A549 (cell line): ENCODE measurements around the gene APOA1. TPM values are rescaled to one million over a fixed set of nuclear protein-coding genes. Genes with fewer than 3 reads are reported as not detected.

Source experiments
- ATAC-seq, 2 experiments: fragments of 200-7000 bp in 1 of 2; fragments of >200 bp in 1 of 2; cut with Nextera tagmentation in 1 of 2; cut with Tn5 transposase in 1 of 2; 3 replicates each; pipeline versions ENCODE4 v1.8.0 to v1.9.1; 2018 to 2020; ENCODE audit warnings: mild to moderate bottlenecking in 1 of 2, moderate library complexity in 1 of 2
- CTCF ChIA-PET: fragments of 300-600 bp; sonication (Branson Sonifier 250); formaldehyde crosslinking; extraction: SDS; loops from one replicate; lab custom pipeline; 2021; ENCODE audit warnings: antibody characterized with exemption, inconsistent platforms; lab: Yijun Ruan, JAX
- POLR2A ChIA-PET: fragments of 350-600 bp; formaldehyde crosslinking; extraction: SDS; loops from one replicate; lab custom pipeline; 2021; ENCODE audit warnings: antibody characterized with exemption, inconsistent platforms; lab: Yijun Ruan, JAX
- DNase-seq, 2 experiments: peaks; one replicate each; pipeline versions ENCODE4 v3.0.0 to v3.0.0-alpha.2; 2011 to 2016; ENCODE audit warnings: low read depth in 1 of 2, low spot score in 1 of 2
- FAIRE-seq: peaks from 2 replicates; lab custom pipeline; 2011; peaks lifted over from hg19 to GRCh38; lab: Jason Lieb, UNC
- H3K27ac ChIP-seq, 2 experiments: fragments of >200 bp; sonication (Bioruptor Twin); formaldehyde crosslinking; 3 replicates each; pipeline ENCODE4 v1.5.1; 2016 to 2017
- H3K4me1 ChIP-seq: fragments of >200 bp; sonication (Bioruptor Twin); formaldehyde crosslinking; 3 replicates; pipeline ENCODE4 v1.6.1; 2016
- H3K4me2 ChIP-seq: fragments of >200 bp; sonication (Bioruptor Twin); formaldehyde crosslinking; 3 replicates; pipeline ENCODE4 v1.6.1; 2016
- H3K4me3 ChIP-seq: fragments of >200 bp; sonication (Bioruptor Twin); formaldehyde crosslinking; 3 replicates; pipeline ENCODE4 v1.5.1; 2016
- H3K9me3 ChIP-seq: fragments of >200 bp; sonication (Bioruptor Twin); formaldehyde crosslinking; 3 replicates; pipeline ENCODE4 v1.6.1; 2016
- ATOH8 ChIP-seq: fragments of 250-450 bp; sonication (Bioruptor Pico); IDR thresholded peaks from 2 replicates; pipeline ENCODE4 v1.5.0; 2020; ENCODE audit warnings: low read depth, mild to moderate bottlenecking, moderate library complexity
- EHMT2 ChIP-seq: fragments of 200-600 bp; sonication (generic); IDR thresholded peaks from 2 replicates; pipeline ENCODE4 v1.6.1; 2016; ENCODE audit warnings: antibody characterized with exemption, low read depth, mild to moderate bottlenecking, moderate library complexity
- ELK1 ChIP-seq: fragments of 150-350 bp; IDR thresholded peaks from 2 replicates; pipeline ENCODE4 v1.6.1; 2014; ENCODE audit warnings: low read depth, mild to moderate bottlenecking, low read length
- FOSB ChIP-seq: fragments of 250-450 bp; sonication (Bioruptor Pico); IDR thresholded peaks from 2 replicates; pipeline ENCODE4 v1.5.0; 2020; ENCODE audit warnings: mild to moderate bottlenecking, moderate library complexity
- FOSL2 ChIP-seq, 2 experiments: fragments of 450-650 bp in 1 of 2; fragments of >200 bp in 1 of 2; sonication (Bioruptor Twin) in 1 of 2; formaldehyde crosslinking; IDR thresholded peaks; 2 replicates each; pipeline versions ENCODE4 v1.5.0 to v1.6.1; 2016 to 2020; ENCODE audit warnings: mild to moderate bottlenecking in 1 of 2, moderate library complexity in 1 of 2
- GATA3 ChIP-seq: IDR thresholded peaks from 2 replicates; pipeline ENCODE4 v1.6.1; 2012; ENCODE audit warnings: borderline replicate concordance
- HDAC2 ChIP-seq: fragments of 200-600 bp; sonication (generic); IDR thresholded peaks from 2 replicates; pipeline ENCODE4 v1.6.1; 2016
- HES2 ChIP-seq: fragments of >200 bp; sonication (Bioruptor Twin); formaldehyde crosslinking; IDR thresholded peaks from 2 replicates; pipeline ENCODE4 v1.6.1; 2016
- HEYL ChIP-seq: fragments of 250-450 bp; sonication (Bioruptor Pico); IDR thresholded peaks from 2 replicates; pipeline ENCODE4 v1.8.0; 2021; ENCODE audit warnings: mild to moderate bottlenecking, moderate library complexity
- KDM5A ChIP-seq: fragments of 200-600 bp; sonication (generic); IDR thresholded peaks from 2 replicates; pipeline ENCODE4 v1.6.1; 2016; ENCODE audit warnings: antibody characterized with exemption, mild to moderate bottlenecking
- MAFK ChIP-seq: fragments of 450-650 bp; IDR thresholded peaks from 2 replicates; pipeline ENCODE4 v1.6.1; 2014; ENCODE audit not compliant: partially characterized antibody
- NFE2L2 ChIP-seq: fragments of 150-350 bp; conservative IDR thresholded peaks from 2 replicates; pipeline ENCODE4 v1.6.1; 2014; ENCODE audit warnings: low read length
- PHF8 ChIP-seq: fragments of 200-600 bp; sonication (generic); IDR thresholded peaks from 2 replicates; pipeline ENCODE4 v1.6.1; 2016; ENCODE audit warnings: low read depth, mild to moderate bottlenecking, antibody characterized with exemption, moderate library complexity, borderline replicate concordance
- POLR2A ChIP-seq: IDR thresholded peaks from 2 replicates; pipeline ENCODE4 v1.6.1; 2012; ENCODE audit warnings: mild to moderate bottlenecking, low read length
- RCOR1 ChIP-seq: fragments of 150-350 bp; IDR thresholded peaks from 2 replicates; pipeline ENCODE4 v1.6.1; 2014; ENCODE audit warnings: antibody characterized with exemption, low read length, low read depth
- REST ChIP-seq: fragments of 200-600 bp; sonication (generic); IDR thresholded peaks from 2 replicates; pipeline ENCODE4 v1.6.1; 2016; ENCODE audit warnings: antibody characterized with exemption, mild to moderate bottlenecking, moderate library complexity
- RFX5 ChIP-seq: fragments of 450-650 bp; IDR thresholded peaks from 2 replicates; pipeline ENCODE4 v1.7.1; 2014; ENCODE audit warnings: antibody characterized with exemption, mild to moderate bottlenecking, moderate library complexity
- RNF2 ChIP-seq: fragments of 200-600 bp; sonication (generic); IDR thresholded peaks from 2 replicates; pipeline ENCODE4 v1.6.1; 2016; ENCODE audit warnings: low read depth, mild to moderate bottlenecking, antibody characterized with exemption, moderate library complexity, borderline replicate concordance
- ZC3H11A ChIP-seq: fragments of 450-650 bp; IDR thresholded peaks from 2 replicates; pipeline ENCODE4 v1.6.1; 2014; ENCODE audit warnings: antibody characterized with exemption, mild to moderate bottlenecking
- ZFP36 ChIP-seq: fragments of 450-650 bp; IDR thresholded peaks from 2 replicates; pipeline ENCODE4 v1.6.1; 2014; ENCODE audit warnings: borderline replicate concordance; ENCODE audit not compliant: partially characterized antibody
- ZNF302 ChIP-seq: fragments of 250-450 bp; sonication (Bioruptor Pico); IDR thresholded peaks from 2 replicates; pipeline ENCODE4 v1.9.0; 2021; ENCODE audit warnings: inconsistent platforms, mild to moderate bottlenecking, moderate library complexity
- ZSCAN20 ChIP-seq: fragments of 250-450 bp; sonication (Bioruptor Pico); IDR thresholded peaks from 2 replicates; pipeline ENCODE4 v1.8.0; 2022; ENCODE audit warnings: mild to moderate bottlenecking, moderate library complexity
- WGBS: methylation state at CpG from one replicate; pipeline ENCODE4 v1.1.6; 2017; ENCODE audit errors: missing lambda C conversion rate; 5-methylcytosine and 5-hydroxymethylcytosine counted together
- polyA plus RNA-seq, 4 experiments: library from polyadenylated mRNA; depleted of rRNA in 3 of 4; stranded (reverse); fragments of >200 nt; fragmentation: RNase III in 1 of 4; extraction: RNeasy Plus Mini Kit Qiagen cat#74134 plus additional on column Dnase treatment in 1 of 4; gene quantifications; 2 replicates in 3 of 4; 3 replicates in 1 of 4; pipeline ENCODE4 v1.2.3, GENCODE V29; 2011 to 2017
- TF ChIP-seq, protein P1 (sequence below): fragments of 450-650 bp; IDR thresholded peaks from 2 replicates; pipeline ENCODE4 v1.6.1; 2014; ENCODE audit warnings: antibody characterized with exemption
- TF ChIP-seq, protein P2 (sequence below): fragments of 250-450 bp; sonication (Bioruptor Pico); IDR thresholded peaks from 2 replicates; pipeline ENCODE4 v1.5.0; 2021; ENCODE audit warnings: mild to moderate bottlenecking, moderate library complexity, borderline replicate concordance

APOA1 gene
- polyA plus RNA-seq, 2 of the 4 experiments (the other 2 are of a cell fraction): 0.23 TPM; not detected in 1

- TF ChIP-seq ELK1: no peak
- TF ChIP-seq RCOR1: no peak
- TF ChIP-seq KDM5A: no peak
- TF ChIP-seq REST: no peak
- no peak for TF ChIP-seq ATOH8
- TF ChIP-seq ZSCAN20 (CRISPR knock-in tag): no peak
- TF ChIP-seq RNF2: no peak
- TF ChIP-seq RFX5: no peak
- TF ChIP-seq FOSL2 (IDR thresholded peaks at IDR 0.05): no peak
- TF ChIP-seq FOSL2 (CRISPR knock-in tag; IDR thresholded peaks at IDR 0.05): no peak
- TF ChIP-seq, all 56 proteins: peak for 0
- DNase-seq (no peak), ATAC-seq (no peak), FAIRE-seq (no peak)
- no peak overlapping the region for H3K27ac ChIP-seq
- no peak overlapping the region for H3K4me2 ChIP-seq
- 0 out of 3 replicates have a peak, but pooled peaks cover 4% of the 10 kb centered on the region for H3K4me1 ChIP-seq
- 60% methylated on average over 5 of the region's 6 CpGs for WGBS
- POLR2A ChIA-PET: no interaction called here
- CTCF ChIA-PET: interaction anchor here (1.3 to 1.5 kb wide), 2 partner anchors 25 to 49 kb away, joined by 3 read pairs; no protein-coding TSS in a partner anchor
- no peak overlapping the region for H3K4me3 ChIP-seq
- H3K9me3 ChIP-seq: no peaks in the 10 kb centered on the region
Measured at GRCh38 chr11:116838321-116839084, 1.1 kb upstream of the APOA1 start.

GRCh38 chr11:116836632-116836991, 810 bp downstream of the APOA1 start:
- H3K4me1 ChIP-seq: 0 out of 3 replicates have a peak, but pooled peaks cover 4% of the 10 kb centered on the region
- POLR2A ChIA-PET: interaction anchor here (1.3 kb wide), 1 partner anchor 63 kb away, joined by 5 read pairs; the partner anchor contains the start of gene BUD13

More at GRCh38 chr11:116836632-116836991, 810 bp downstream of the APOA1 start:
- Histone ChIP-seq H3K4me3 (no peak overlapping the region), H3K27ac (no peak overlapping the region), H3K9me3 (no peaks in the 10 kb centered on the region), H3K4me2 (no peak overlapping the region)
- DNase-seq (no peak), ATAC-seq (no peak), FAIRE-seq (no peak)
- CTCF ChIA-PET: interaction anchor here (0.6 to 3.7 kb wide), 23 partner anchors 9 to 399 kb away, joined by 3 to 56 read pairs (median 4); partner anchors contain the start of genes APOA4, APOA5 and BUD13
- TF ChIP-seq HDAC2: no peak
- TF ChIP-seq HEYL (CRISPR knock-in tag): no peak
- TF ChIP-seq MAFK: no peak
- no peak for TF ChIP-seq GATA3
- TF ChIP-seq, protein P1, sequence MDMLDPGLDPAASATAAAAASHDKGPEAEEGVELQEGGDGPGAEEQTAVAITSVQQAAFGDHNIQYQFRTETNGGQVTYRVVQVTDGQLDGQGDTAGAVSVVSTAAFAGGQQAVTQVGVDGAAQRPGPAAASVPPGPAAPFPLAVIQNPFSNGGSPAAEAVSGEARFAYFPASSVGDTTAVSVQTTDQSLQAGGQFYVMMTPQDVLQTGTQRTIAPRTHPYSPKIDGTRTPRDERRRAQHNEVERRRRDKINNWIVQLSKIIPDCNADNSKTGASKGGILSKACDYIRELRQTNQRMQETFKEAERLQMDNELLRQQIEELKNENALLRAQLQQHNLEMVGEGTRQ: no peak
- TF ChIP-seq ZFP36: no peak
- TF ChIP-seq NFE2L2: no peak
- TF ChIP-seq ELK1: no peak
- no peak for TF ChIP-seq PHF8
- TF ChIP-seq EHMT2: no peak
- TF ChIP-seq, protein P2, sequence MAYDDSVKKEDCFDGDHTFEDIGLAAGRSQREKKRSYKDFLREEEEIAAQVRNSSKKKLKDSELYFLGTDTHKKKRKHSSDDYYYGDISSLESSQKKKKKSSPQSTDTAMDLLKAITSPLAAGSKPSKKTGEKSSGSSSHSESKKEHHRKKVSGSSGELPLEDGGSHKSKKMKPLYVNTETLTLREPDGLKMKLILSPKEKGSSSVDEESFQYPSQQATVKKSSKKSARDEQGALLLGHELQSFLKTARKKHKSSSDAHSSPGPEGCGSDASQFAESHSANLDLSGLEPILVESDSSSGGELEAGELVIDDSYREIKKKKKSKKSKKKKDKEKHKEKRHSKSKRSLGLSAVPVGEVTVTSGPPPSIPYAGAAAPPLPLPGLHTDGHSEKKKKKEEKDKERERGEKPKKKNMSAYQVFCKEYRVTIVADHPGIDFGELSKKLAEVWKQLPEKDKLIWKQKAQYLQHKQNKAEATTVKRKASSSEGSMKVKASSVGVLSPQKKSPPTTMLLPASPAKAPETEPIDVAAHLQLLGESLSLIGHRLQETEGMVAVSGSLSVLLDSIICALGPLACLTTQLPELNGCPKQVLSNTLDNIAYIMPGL (CRISPR knock-in tag): no peak
- no peak for TF ChIP-seq RFX5
- TF ChIP-seq ZC3H11A: no peak
- no peak for TF ChIP-seq ZNF302 (CRISPR knock-in tag)
- no peak for TF ChIP-seq KDM5A
- TF ChIP-seq POLR2A: no peak
- no peak for TF ChIP-seq HES2
- no peak for TF ChIP-seq FOSB (CRISPR knock-in tag)
- 63% methylated on average over 5 of the region's 7 CpGs for WGBS
